Osteoblast (primary cell): ENCODE results near the gene TYRP1. TPM values are rescaled to one million over a fixed set of nuclear protein-coding genes. Genes with fewer than 3 reads are reported as not detected.
"Not testable (repeated sequence)": the region's sequence is repeated elsewhere in the genome, so short reads cannot be mapped to it uniquely, and the experiment has no call there.

Source experiments
- DNase-seq: peaks from one replicate; pipeline ENCODE4 v3.0.0; 2011; ENCODE audit warnings: low spot score, mixed read lengths; ENCODE audit not compliant: insufficient read length; ENCODE audit errors: missing footprints
- H2AFZ ChIP-seq: 2 replicates; pipeline ENCODE4 v1.6.0; 2011; ENCODE audit warnings: mild to moderate bottlenecking, low read length
- H3K27ac ChIP-seq: 2 replicates; pipeline ENCODE4 v1.5.1; 2011; ENCODE audit warnings: mild to moderate bottlenecking, low read depth, low read length, moderate library complexity
- H3K27me3 ChIP-seq: 2 replicates; pipeline ENCODE4 v1.6.0; 2012; ENCODE audit warnings: mild to moderate bottlenecking, control low read depth, inconsistent platforms, low read length, moderate library complexity; ENCODE audit not compliant: insufficient read depth
- H3K36me3 ChIP-seq: 2 replicates; pipeline ENCODE4 v1.5.1; 2011; ENCODE audit warnings: mild to moderate bottlenecking, low read length, control low read depth, moderate library complexity; ENCODE audit not compliant: insufficient read depth
- H3K4me1 ChIP-seq: 2 replicates; pipeline ENCODE4 v1.5.1; 2011; ENCODE audit warnings: mild to moderate bottlenecking, low read length, control low read depth, moderate library complexity; ENCODE audit not compliant: insufficient read depth
- H3K4me2 ChIP-seq: 2 replicates; pipeline ENCODE4 v1.6.0; 2011; ENCODE audit warnings: mild to moderate bottlenecking, low read length; ENCODE audit not compliant: insufficient read depth
- H3K4me3 ChIP-seq: fragments of 200-600 bp; sonication (generic); 3 replicates; pipeline ENCODE4 v1.5.1; 2012; ENCODE audit warnings: mild to moderate bottlenecking, low read length, inconsistent platforms; ENCODE audit not compliant: insufficient read depth
- H3K79me2 ChIP-seq: 2 replicates; pipeline ENCODE4 v1.6.0; 2012; ENCODE audit warnings: mild to moderate bottlenecking, low read length, control low read depth, inconsistent platforms; ENCODE audit not compliant: insufficient read depth
- H3K9me3 ChIP-seq: 2 replicates; pipeline ENCODE4 v1.5.1; 2011; ENCODE audit warnings: low read depth, low read length, control low read depth
- H4K20me1 ChIP-seq: 2 replicates; pipeline ENCODE4 v1.6.0; 2012; ENCODE audit warnings: mild to moderate bottlenecking, low read length, control low read depth; ENCODE audit not compliant: insufficient read depth
- total RNA-seq: library from RNA; depleted of rRNA; stranded (reverse); fragments of >200 nt; gene quantifications from 2 replicates; pipeline ENCODE4 v1.2.3, GENCODE V29; 2012
- TF ChIP-seq, protein P1 (sequence below): IDR thresholded peaks from 2 replicates; pipeline ENCODE4 v1.5.1; 2011; ENCODE audit warnings: mild to moderate bottlenecking, low read depth, low read length, moderate library complexity; ENCODE audit errors: extremely low read depth

The TYRP1 gene
- total RNA-seq, 1 donor: 0.36 TPM

- Histone ChIP-seq H3K4me2 (no peak overlapping the region), H3K9me3 (no peaks in the 10 kb centered on the region), H3K27me3 (no peaks in the 10 kb centered on the region), H3K36me3 (no peaks in the 10 kb centered on the region), H4K20me1 (no peaks in the 10 kb centered on the region), H3K4me1 (no peaks in the 10 kb centered on the region), H3K4me3 (no peak overlapping the region), H3K79me2 (no peaks in the 10 kb centered on the region), H2AFZ (no peak overlapping the region), H3K27ac (no peak overlapping the region)
- TF ChIP-seq, protein P1, sequence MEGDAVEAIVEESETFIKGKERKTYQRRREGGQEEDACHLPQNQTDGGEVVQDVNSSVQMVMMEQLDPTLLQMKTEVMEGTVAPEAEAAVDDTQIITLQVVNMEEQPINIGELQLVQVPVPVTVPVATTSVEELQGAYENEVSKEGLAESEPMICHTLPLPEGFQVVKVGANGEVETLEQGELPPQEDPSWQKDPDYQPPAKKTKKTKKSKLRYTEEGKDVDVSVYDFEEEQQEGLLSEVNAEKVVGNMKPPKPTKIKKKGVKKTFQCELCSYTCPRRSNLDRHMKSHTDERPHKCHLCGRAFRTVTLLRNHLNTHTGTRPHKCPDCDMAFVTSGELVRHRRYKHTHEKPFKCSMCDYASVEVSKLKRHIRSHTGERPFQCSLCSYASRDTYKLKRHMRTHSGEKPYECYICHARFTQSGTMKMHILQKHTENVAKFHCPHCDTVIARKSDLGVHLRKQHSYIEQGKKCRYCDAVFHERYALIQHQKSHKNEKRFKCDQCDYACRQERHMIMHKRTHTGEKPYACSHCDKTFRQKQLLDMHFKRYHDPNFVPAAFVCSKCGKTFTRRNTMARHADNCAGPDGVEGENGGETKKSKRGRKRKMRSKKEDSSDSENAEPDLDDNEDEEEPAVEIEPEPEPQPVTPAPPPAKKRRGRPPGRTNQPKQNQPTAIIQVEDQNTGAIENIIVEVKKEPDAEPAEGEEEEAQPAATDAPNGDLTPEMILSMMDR: no peak
- DNase-seq: no peak
Measured at GRCh38 chr9:12670006-12670405, 23.2 kb upstream of the TYRP1 start.

GRCh38 chr9:12674961-12675360, 18.2 kb upstream of the TYRP1 start:
- H2AFZ ChIP-seq: no peak overlapping the region
- TF ChIP-seq, protein P1: no peak
- H3K9me3 ChIP-seq: no peaks in the 10 kb centered on the region
- H3K4me2 ChIP-seq: no peak overlapping the region
- no peaks in the 10 kb centered on the region for H3K36me3 ChIP-seq
- no peaks in the 10 kb centered on the region for H3K79me2 ChIP-seq
- no peak overlapping the region for H3K27ac ChIP-seq
- no peaks in the 10 kb centered on the region for H3K27me3 ChIP-seq
- H3K4me1 ChIP-seq: no peaks in the 10 kb centered on the region
- DNase-seq: no peak
- no peaks in the 10 kb centered on the region for H4K20me1 ChIP-seq
- H3K4me3 ChIP-seq: no peak overlapping the region

GRCh38 chr9:12677462-12678126, 15.6 kb upstream of the TYRP1 start:
- H3K27ac ChIP-seq, H3K27me3 ChIP-seq, H3K9me3 ChIP-seq, H4K20me1 ChIP-seq, H3K4me1 ChIP-seq, H2AFZ ChIP-seq, DNase-seq, H3K4me2 ChIP-seq, H3K4me3 ChIP-seq, H3K79me2 ChIP-seq, H3K36me3 ChIP-seq: not testable (repeated sequence)

DNA sequence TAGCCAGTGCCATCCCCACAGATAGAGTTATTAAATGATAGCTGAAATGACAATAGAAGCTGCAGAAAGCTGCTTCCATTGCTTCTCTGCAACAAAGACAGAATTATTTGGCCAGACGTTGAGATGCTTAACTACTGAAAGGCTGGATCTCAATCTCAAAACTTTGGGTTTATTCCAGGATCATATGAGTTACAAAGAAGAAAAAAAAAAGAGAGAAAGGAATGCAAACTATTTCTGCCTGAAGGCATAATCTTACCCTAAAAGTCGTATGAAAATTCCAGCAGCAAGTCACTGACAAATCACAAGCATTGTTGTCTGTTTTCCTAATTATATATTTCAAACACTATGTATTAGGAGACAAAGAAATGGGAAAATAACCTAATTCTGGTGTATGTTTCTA, 12.8 kb upstream of the TYRP1 start:
- Histone ChIP-seq H3K36me3 (no peaks in the 10 kb centered on the region), H3K4me2 (no peak overlapping the region)
- no peak for DNase-seq

More for the DNA sequence above, 12.8 kb upstream of the TYRP1 start:
- H3K27ac ChIP-seq: no peak overlapping the region
- H3K79me2 ChIP-seq: no peaks in the 10 kb centered on the region
- TF ChIP-seq, protein P1: no peak
- no peaks in the 10 kb centered on the region for H3K27me3 ChIP-seq
- no peaks in the 10 kb centered on the region for H3K9me3 ChIP-seq
- no peak overlapping the region for H3K4me3 ChIP-seq
- peaks cover 2% of the 10 kb centered on the region for H3K4me1 ChIP-seq
- no peaks in the 10 kb centered on the region for H4K20me1 ChIP-seq
- no peak overlapping the region for H2AFZ ChIP-seq
